ENCODE measurements around the gene MYCBPAP. TPM values are rescaled to one million over a fixed set of nuclear protein-coding genes. Genes with fewer than 3 reads are reported as not detected.

The MYCBPAP gene
- total and polyA plus RNA-seq, 2 donors (not counting 3 experiments of a cell fraction or from before 2014, with no cell fraction given) = 0.40 to 0.66 TPM

- POLR2A ChIA-PET = no interaction called here
- FAIRE-seq (no peak), DNase-seq (ENCODE audit: low read depth, low spot score) (no peak)
- Histone ChIP-seq H3K9ac (replicated peaks; ENCODE audit: extremely low read depth, insufficient read depth, low read length) (no peak overlapping the region), H3K27ac (ENCODE audit: insufficient read depth, low read depth, low read length) (no peak overlapping the region), H3K4me2 (ENCODE audit: insufficient read depth, low read length) (no peak overlapping the region), H3K79me2 (ENCODE audit: control insufficient read depth, insufficient read depth, low read length) (no peaks in the 10 kb centered on the region), H3K27me3 (ENCODE audit: control insufficient read depth in 2 of 2, insufficient read depth in 2 of 2, low read length in 2 of 2) (peaks cover 5 to 7% of the 10 kb centered on the region in 2 experiments), H3K36me3 (ENCODE audit: control insufficient read depth in 2 of 2, extremely low read depth in 1 of 2, insufficient read depth in 2 of 2, low read length in 2 of 2) (no peaks in the 10 kb centered on the region), H4K20me1 (replicated peaks; ENCODE audit: control insufficient read depth, extremely low read depth, insufficient read depth, low read length) (no peaks in the 10 kb centered on the region), H3K4me1 (ENCODE audit: control insufficient read depth, extremely low read depth, insufficient read depth, low read length) (peaks cover 4% of the 10 kb centered on the region), H3K9me1 (replicated peaks; ENCODE audit: control insufficient read depth, extremely low read depth, insufficient read depth, low read length) (no peaks in the 10 kb centered on the region), H3K4me3 (replicated peaks in 1 of 3; ENCODE audit: insufficient read depth in 1 of 3, low read depth in 1 of 3, low read length in 3 of 3) (no peak overlapping the region), H2AFZ (ENCODE audit: low read depth, low read length) (no peak overlapping the region), H3K9me3 (replicated peaks; ENCODE audit: control insufficient read depth, insufficient read depth, low read length) (no peaks in the 10 kb centered on the region)
- TF ChIP-seq, protein P1, sequence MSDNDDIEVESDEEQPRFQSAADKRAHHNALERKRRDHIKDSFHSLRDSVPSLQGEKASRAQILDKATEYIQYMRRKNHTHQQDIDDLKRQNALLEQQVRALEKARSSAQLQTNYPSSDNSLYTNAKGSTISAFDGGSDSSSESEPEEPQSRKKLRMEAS (IDR thresholded peaks at IDR 0.05; ENCODE audit: insufficient read depth, insufficient read length) = no peak
- BruUV-seq (replicated peaks) = no TSS peak
- dilution Hi-C loops (cut with MboI; ENCODE audit: extremely low pct_ligation_motif_present, low sequenced_read_pairs) = no loop called here
- CTCF ChIA-PET = interaction anchor here (1.3 to 2.5 kb wide), 2 partner anchors 13 to 27 kb away, joined by 3 to 8 read pairs; partner anchors contain the start of gene RSAD1
- intact Hi-C loops (cut with micrococcal nuclease) = no loop called here
Measured at GRCh38 chr17:50505591-50506130, 2.6 kb upstream of the MYCBPAP start.

- FAIRE-seq (no peak), DNase-seq (ENCODE audit: low read depth, low spot score) (no peak)
- no peaks in the 10 kb centered on the region for H3K79me2 ChIP-seq (ENCODE audit: control insufficient read depth, insufficient read depth, low read length)
- H4K20me1 ChIP-seq (replicated peaks; ENCODE audit: control insufficient read depth, extremely low read depth, insufficient read depth, low read length) = no peaks in the 10 kb centered on the region
- no peak overlapping the region for H2AFZ ChIP-seq (ENCODE audit: low read depth, low read length)
- H3K9me1 ChIP-seq (replicated peaks; ENCODE audit: control insufficient read depth, extremely low read depth, insufficient read depth, low read length) = no peaks in the 10 kb centered on the region
- H3K9me3 ChIP-seq (replicated peaks; ENCODE audit: control insufficient read depth, insufficient read depth, low read length) = no peaks in the 10 kb centered on the region
- no peak overlapping the region for H3K9ac ChIP-seq (replicated peaks; ENCODE audit: extremely low read depth, insufficient read depth, low read length)
- peaks cover 4% of the 10 kb centered on the region for H3K4me1 ChIP-seq (ENCODE audit: control insufficient read depth, extremely low read depth, insufficient read depth, low read length)
- no peaks in the 10 kb centered on the region for H3K36me3 ChIP-seq (ENCODE audit: control insufficient read depth in 2 of 2, extremely low read depth in 1 of 2, insufficient read depth in 2 of 2, low read length in 2 of 2)
- ChIA-PET POLR2A (no interaction called here), CTCF (interaction anchor here (1.0 to 1.3 kb wide), 2 partner anchors 13 to 19 kb away, joined by 3 read pairs; no protein-coding TSS in a partner anchor)
- H3K27ac ChIP-seq (ENCODE audit: insufficient read depth, low read depth, low read length) = no peak overlapping the region
- dilution Hi-C loops (cut with MboI; ENCODE audit: extremely low pct_ligation_motif_present, low sequenced_read_pairs) = no loop called here
- BruUV-seq (replicated peaks) = no TSS peak
- no peak overlapping the region for H3K4me3 ChIP-seq (replicated peaks in 1 of 3; ENCODE audit: insufficient read depth in 1 of 3, low read depth in 1 of 3, low read length in 3 of 3)
- intact Hi-C loops (cut with micrococcal nuclease) = no loop called here
- no peak for TF ChIP-seq POLR2A (IDR thresholded peaks at IDR 0.05; ENCODE audit: low read depth, low read length)
- TF ChIP-seq, protein P1 (IDR thresholded peaks at IDR 0.05; ENCODE audit: insufficient read depth, insufficient read length) = no peak
- TF ChIP-seq JUN (IDR thresholded peaks at IDR 0.05; ENCODE audit: borderline replicate concordance, insufficient read depth, insufficient read length, low read depth) = no peak
- H3K4me2 ChIP-seq (ENCODE audit: insufficient read depth, low read length) = no peak overlapping the region
- H3K27me3 ChIP-seq (ENCODE audit: control insufficient read depth in 2 of 2, insufficient read depth in 2 of 2, low read length in 2 of 2) = peaks cover 5 to 7% of the 10 kb centered on the region in 2 experiments
Measured at GRCh38 chr17:50506298-50506697, 1.9 kb upstream of the MYCBPAP start.

All from endothelial cell of umbilical vein (primary cell).